Suppressor macrophage treated with lipopolysaccharide for 1 hour (primary cell): ENCODE results near the gene TAC1.
"Not testable (repeated sequence)": the region's sequence is repeated elsewhere in the genome, so short reads cannot be mapped to it uniquely, and the experiment has no call there.

ENCODE experiments used
- DNase-seq, 3 donors: peaks; one replicate each; pipeline ENCODE4 v3.0.0-alpha.2; 2020 to 2022

The TAC1 gene, protein sequence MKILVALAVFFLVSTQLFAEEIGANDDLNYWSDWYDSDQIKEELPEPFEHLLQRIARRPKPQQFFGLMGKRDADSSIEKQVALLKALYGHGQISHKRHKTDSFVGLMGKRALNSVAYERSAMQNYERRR

DNA sequence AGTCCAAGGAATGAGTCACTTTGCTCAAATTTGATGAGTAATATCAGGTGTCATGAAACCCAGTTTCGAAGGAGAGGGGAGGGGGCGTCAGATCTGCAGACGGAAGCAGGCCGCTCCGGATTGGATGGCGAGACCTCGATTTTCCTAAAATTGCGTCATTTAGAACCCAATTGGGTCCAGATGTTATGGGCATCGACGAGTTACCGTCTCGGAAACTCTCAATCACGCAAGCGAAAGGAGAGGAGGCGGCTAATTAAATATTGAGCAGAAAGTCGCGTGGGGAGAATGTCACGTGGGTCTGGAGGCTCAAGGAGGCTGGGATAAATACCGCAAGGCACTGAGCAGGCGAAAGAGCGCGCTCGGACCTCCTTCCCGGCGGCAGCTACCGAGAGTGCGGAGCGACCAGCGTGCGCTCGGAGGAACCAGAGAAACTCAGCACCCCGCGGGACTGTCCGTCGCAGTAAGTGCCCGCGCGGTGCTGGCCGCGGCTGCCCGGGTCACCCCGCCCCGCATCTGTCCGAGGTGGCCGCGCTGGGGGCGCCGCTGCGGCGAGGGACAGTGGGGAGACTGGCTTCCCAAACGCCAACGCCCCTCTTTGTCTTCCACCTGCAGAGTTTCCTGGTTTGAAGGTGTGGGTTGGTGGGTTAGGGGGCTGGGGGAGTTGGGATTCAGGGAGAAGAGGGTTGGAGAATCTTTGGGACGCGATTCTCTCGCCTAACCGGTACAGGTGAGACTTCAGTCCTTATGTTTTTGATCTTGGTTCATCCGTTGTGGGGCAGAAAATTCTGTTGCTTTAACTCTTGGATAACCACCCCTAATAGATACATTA lies at the start of gene TAC1:
Gene TAC1, plus strand, starts transcription at position 351 of the 829 bp plus-strand sequence. CDS start 527 bp downstream, outside the sequence.
- DNase-seq: no peak

DNA sequence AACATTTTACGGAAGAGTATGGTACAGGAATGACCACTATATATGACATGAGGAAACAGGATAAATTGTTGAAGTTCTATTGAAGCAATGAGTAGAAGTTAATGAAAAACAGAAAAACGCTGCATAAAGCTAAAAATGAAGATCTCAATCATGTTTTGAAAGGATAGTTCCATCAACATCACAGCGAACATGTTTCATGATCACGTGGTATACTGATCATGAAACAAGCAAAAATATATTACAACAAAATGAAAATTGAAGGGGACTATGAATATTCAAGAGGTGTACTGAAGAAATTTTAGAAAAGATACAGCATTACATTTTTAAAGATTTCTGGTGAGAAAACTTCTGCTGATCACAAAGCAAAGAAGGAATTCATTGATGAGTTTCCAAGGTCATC lies 45.9 kb upstream of the TAC1 start:
- DNase-seq: no peak

DNA sequence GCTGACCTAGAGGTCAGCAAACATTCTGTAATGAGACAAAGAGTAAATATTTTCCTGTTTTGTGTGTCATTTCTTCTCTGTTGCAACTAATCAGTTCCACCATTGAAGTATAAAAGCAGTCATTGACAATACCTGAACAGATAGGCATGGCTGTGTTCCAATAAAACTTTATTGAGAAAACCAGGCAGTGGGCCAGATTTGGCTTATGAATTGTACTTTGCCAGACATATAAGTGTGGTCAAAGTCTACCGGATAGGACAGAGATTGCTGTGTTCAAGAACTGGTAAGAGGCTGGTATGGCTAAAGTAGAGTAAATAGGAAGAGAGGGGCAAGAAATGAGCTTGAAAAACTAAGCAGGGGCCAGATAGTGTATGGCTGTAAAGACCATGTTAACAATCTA lies 38.3 kb upstream of the TAC1 start:
- DNase-seq: no peak

DNA sequence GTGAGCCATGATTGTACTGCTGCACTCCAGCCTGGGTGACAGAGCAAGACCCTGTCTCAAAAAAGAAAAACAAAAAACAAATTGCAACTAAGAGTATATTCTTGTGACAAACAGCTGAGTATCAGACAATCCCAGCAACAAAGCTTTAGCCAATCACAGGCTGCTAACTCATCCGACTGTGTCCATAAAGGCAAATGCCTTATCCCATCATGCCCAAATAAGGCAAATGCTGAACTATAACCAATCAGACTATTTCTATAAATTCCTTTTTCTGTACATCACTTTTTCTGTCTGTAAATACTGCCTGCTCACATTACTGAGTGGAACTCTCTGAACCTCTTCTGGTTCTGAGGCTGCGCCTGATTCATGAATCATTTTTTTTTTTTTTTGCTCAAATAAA lies 37.5 kb upstream of the TAC1 start:
- no peak for DNase-seq

DNA sequence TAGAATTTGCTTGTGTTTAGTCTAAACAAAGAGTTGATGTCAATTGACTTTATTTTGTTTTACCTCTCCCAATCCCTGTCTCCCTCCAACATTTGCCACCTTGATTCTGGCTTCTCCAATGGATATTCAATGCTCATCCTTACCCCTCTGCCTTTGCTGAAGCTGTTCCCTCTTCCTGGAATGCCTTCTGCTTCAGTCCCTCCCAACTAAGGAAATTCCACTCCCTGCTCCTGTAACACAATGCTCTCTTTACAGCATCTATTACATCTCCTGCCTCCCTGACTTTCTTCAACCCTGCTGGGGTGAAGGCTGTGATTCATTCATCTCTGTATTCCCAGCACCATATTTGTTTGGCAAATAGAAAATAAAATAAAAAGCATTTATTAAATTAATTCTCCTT lies 34.5 kb upstream of the TAC1 start:
- DNase-seq: no peak

DNA sequence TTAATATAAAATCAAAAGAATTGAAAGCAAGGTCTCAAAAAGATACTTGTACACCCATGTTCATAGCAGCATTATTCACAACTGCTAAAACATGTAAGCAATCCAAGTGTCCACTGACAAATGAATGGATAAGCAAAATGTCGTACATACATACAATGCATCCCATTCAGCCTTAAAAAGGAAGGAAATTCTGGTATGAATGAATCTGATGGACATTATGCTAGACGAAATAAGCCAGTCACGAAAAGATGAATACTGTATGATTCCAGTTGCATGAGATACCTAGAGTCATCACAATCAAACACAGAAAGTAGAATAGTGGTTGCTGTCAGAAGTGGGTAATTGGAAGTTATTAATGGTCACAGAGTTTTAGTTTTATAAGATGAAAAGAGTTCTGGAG lies 9.5 kb upstream of the TAC1 start:
- DNase-seq: no peak

DNA sequence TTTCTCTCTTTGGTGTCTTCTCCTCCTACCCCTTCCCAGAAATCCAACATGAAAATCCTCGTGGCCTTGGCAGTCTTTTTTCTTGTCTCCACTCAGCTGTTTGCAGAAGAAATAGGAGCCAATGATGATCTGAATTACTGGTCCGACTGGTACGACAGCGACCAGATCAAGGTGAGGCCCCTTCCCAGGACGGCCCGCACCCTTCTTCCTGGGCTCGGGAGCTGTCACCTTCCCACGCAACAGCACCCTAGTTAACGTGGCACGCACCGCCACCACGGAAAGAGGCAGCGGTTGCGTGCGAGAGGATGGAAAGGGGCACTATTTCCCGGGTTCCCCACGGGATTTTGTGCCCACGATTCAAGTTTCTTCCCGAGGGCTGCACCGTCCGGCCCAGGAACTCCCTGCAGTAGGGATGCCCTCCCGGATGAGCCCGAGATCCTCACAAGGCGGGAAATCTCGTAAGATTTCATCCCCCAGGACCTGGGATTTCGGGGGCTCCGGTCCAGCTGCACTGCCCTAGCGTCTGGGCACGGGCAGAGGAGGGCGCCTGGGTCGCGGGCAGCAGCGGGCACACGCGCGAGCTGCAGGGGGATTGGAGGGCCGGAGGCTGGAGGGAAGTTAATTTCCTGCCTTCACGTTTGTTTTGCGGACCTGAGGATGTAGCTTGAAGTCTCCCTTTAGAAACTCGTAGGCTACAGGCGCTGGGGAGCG lies 834 bp downstream of the TAC1 start:
- no peak for DNase-seq

DNA sequence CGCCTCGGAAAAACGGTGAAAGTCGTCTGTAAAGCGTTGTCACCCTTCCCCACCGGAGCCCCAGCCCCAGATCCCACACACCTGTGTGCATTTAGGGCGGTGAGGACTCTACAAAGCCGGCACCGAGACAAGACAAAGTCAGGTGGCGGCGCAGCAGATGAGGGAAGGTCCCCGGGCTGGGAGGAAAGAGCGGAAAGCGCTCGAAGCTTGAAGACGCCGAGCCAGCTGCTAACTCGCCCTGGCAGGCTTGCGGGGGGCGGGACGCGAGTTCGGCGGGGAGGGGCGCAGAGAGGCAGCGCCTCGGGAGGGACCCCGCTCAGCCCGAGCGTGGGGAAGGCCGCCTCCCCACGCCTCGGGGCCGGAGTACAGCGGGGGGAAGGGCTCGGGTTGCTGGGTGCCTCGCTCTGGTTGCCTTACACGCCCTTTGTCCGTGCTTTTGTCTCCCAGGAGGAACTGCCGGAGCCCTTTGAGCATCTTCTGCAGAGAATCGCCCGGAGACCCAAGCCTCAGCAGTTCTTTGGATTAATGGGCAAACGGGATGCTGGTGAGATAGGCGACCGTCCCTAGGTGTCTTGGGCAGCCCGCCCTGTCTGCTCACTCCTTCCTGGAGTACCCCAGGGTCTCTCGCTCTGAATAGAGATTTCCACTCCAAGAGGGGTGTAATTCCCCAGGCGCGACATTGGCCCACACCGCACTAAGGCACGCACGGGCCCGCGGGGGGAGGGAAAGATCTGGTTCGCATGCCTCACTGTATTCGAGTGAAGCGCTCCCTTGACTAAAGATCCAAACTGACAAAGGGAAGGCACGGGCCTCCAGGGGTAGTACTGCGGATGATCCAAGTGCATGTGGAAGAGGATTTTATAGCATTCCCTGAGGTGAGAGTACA lies 1.6 kb downstream of the TAC1 start:
- no peak for DNase-seq

DNA sequence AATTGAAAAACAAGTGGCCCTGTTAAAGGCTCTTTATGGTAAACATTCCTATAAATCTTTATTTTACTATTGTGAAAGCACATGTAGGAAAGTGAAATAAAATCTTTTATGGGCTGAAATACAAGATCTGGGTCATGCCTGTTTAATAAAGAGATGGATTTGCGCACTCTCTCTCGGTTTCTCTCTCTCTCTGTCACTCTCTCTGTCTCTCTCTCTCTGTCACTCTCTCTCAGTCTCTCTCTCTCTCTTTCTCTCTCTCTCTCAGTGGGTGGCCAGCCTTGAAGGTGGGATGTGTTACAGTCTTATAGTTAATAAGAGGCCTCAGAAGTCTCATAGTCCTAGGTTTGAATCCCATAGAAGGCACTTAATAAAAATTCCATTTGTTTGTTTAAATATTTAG lies 2.4 kb downstream of the TAC1 start:
- DNase-seq: no peak

DNA sequence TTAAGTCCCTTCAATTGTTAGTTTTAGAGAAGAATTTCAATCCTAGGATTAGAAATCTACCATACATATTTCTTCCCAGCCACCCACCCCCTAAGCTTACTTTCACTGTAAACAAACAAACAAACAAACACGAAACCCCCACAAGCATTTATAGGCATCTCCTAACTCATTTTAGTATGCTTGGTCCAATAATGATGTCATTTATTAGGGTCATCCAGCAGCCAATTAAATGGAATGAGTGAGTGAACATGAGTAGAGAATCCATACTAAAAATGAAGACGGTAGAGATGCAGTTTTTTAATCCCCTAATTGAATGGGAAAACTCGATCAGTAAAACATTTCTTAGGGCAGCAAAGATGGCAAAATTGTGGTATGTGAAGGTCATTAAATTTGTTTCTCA lies 3.2 kb downstream of the TAC1 start:
- no peak for DNase-seq

DNA sequence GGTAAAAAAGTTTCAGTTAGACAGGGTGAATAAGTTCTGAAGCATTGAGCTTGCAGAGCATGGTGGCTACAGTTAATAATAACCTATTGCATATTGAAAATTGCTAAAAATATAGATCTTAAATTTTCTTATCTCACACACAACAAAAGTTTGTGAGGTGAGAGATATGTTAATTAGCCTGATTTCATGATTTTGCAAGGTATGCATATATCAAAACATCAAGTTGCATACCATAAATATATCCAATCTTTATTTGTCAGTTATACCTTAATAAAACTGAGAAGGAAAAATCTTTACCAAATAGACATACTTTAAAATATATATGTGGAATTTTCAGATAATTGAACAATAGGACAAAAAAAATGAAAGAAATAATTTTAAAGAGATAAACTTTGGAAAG lies 16.6 kb downstream of the TAC1 start:
- DNase-seq: no peak

DNA sequence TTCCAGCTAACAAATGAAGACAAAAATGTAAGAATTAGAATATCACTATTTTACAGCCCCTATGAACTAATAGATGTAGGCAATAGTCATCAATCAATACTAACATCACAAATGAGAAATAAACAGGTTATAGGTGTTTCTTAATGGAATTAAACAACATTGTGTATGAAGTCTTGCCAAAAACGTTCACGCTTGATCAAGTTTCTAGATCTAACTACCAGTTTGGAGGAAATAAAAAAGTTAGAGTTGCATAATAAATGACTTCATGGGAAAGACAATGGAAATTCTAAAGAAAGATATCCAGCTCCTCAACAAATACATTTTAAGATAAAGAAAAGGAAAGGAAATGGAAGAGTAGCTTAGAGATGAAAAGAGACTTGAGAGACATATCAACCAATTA lies 19.7 kb downstream of the TAC1 start:
- no peak for DNase-seq

DNA sequence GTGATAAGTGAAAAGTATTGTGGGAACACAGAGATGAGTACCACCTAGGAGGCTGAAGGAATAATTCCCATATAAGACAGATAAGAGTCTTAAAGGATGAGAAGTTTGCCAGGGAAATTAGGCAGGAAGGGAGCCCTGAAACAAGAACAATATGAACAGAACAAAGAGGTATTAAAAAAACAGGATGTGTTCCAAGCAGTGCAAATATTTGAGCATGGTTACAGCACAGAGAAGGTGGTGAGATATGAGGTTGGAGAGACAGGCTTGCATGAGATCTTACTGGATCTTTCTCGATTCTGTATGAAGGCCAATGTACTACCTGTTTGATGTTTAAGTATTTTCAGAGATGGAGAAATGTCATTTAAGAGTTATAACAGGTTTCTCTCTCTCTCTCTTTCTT lies 20.3 kb downstream of the TAC1 start:
- no peak for DNase-seq

DNA sequence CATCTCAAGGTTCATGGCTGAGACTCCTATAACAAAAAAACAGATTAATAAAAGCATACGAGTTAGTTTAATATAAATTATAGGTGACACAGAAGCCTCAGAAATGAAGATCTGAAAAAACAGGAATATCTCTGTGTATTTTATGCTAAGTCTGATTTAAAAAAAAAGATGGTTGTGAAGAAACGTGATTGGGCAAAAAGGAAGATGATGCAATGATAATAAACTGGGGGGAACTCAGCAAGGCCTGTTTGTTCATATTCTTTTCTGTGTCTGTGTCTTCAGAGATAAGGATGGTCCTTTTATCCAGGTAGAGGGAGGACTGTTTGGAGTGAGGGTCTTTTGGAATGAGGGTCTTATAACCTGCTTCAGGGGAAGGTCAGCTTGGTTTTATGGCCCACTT lies 25.9 kb downstream of the TAC1 start:
- DNase-seq: no peak

DNA sequence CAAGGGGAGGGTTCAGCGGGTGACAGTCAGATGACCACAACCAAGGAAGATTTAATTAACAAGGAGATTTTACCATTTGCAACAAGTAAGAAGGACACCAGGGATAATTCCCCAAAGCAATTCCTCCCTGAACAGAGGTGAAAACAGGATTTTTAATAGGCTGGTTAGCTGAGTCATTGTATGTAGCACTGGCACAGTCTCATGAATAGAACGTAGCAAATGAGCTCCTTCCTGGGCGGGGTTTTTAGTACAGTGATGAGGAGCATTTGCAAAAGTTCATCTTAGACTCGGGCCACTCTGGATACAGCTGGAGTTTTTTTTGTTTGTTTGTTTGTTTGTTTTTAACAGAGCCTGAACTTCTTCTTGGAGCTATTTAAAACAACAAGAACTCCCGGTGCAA lies 39.0 kb downstream of the TAC1 start:
- DNase-seq: no peak

DNA sequence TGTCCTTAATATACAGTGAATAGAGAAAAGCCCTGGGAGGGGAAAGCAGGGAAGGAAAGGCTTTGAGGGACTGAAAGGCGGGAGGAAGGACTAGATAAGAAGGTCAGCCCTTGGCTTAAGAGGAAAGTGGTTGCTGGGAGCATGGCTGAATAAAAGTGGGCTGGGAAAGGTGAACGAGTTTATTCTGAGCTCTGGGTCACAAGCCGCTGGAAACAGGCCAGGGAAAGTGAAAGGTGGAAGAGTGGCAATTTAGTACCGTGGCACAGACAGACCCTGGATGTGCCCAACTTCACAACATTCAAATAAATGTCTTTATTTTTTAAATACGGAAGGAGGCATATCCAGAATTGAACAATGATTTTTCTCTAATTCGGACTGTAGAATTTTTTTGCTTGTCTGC lies 39.7 kb downstream of the TAC1 start:
- DNase-seq: no peak

DNA sequence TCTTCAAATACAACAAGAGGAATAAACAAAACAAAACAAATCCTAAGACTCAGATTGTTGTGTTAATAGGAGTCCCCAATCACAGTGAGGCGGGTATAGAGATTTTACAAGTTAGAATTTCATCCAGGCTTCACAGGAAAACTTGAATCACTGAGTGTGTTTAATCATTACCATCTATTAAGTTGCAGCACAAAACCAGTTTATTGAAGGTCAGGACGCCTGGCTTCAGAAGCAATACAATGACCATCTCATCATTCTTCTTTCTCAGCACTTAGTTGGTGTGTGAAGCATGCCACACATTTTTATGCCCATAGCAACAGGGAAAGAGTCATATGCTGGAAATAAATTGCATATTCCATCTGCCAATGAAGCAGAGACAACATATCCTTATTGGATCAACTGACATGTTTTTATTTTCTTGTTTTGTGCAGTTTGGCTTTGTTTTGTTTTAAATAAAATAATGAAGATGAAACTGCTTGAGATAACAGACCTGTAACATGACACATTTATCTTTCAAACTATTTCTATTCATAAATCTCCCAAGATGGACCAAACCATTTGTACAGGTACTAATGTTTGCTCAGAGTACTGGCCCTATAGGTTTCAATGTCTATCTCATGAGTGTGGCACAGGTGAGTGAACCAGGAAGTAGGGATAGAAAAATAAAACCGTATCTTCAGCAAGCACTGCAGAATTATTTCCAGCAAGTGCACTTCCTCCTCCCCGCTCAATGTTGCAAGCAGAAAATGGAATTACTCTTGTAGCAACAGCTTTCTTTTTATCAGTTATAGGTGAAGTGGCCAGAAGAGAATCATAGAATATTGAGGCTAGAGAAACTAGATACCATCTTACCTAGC lies 40.4 kb downstream of the TAC1 start:
- no peak for DNase-seq

DNA sequence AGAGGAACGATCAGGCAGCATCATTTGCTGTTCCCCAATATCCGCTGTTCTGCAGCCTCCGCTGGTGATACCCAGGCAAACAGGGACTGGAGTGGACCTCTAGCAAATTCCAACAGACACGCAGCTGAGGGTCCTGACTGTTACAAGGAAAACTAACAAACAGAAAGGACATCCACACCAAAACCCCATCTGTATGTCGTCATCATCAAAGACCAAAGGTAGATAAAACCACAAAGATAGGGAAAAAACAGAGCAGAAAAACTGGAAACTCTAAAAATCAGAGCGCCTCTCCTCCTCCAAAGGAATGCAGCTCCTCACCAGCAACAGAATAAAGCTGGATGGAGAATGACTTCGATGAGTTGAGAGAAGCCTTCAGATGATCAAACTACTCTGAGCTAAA lies 54.5 kb downstream of the TAC1 start:
- DNase-seq: not testable (repeated sequence)
